ENCODE data around the gene DYNLL1. TPM values are rescaled to one million over a fixed set of nuclear protein-coding genes. Genes with fewer than 3 reads are reported as not detected.

Gene DYNLL1
- total and polyA plus RNA-seq, 2 of the 13 experiments (the other 11 are each of a cell fraction or from before 2014, with no cell fraction given) = 271 to 294 TPM

DNA sequence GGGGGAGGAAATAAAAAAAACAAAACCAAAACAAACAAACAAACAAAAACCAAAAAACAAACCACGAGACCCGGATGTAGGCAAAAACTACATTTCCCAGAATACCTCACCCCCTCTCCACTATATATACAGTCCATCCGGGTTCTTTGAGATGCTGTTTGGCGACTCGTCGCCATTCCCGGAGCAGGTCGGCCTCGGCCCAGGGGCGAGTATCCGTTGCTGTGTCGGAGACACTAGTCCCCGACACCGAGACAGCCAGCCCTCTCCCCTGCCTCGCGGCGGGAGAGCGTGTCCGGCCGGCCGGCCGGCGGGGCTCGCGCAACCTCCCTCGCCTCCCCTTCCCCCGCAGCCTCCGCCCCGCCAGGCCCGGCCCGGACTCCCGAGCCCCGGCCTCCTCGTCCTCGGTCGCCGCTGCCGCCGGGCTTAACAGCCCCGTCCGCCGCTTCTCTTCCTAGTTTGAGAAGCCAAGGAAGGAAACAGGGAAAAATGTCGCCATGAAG, 38.3 kb downstream of the DYNLL1 start, which contains the start of gene RNF10 (continued):
- TF ChIP-seq, protein P1, sequence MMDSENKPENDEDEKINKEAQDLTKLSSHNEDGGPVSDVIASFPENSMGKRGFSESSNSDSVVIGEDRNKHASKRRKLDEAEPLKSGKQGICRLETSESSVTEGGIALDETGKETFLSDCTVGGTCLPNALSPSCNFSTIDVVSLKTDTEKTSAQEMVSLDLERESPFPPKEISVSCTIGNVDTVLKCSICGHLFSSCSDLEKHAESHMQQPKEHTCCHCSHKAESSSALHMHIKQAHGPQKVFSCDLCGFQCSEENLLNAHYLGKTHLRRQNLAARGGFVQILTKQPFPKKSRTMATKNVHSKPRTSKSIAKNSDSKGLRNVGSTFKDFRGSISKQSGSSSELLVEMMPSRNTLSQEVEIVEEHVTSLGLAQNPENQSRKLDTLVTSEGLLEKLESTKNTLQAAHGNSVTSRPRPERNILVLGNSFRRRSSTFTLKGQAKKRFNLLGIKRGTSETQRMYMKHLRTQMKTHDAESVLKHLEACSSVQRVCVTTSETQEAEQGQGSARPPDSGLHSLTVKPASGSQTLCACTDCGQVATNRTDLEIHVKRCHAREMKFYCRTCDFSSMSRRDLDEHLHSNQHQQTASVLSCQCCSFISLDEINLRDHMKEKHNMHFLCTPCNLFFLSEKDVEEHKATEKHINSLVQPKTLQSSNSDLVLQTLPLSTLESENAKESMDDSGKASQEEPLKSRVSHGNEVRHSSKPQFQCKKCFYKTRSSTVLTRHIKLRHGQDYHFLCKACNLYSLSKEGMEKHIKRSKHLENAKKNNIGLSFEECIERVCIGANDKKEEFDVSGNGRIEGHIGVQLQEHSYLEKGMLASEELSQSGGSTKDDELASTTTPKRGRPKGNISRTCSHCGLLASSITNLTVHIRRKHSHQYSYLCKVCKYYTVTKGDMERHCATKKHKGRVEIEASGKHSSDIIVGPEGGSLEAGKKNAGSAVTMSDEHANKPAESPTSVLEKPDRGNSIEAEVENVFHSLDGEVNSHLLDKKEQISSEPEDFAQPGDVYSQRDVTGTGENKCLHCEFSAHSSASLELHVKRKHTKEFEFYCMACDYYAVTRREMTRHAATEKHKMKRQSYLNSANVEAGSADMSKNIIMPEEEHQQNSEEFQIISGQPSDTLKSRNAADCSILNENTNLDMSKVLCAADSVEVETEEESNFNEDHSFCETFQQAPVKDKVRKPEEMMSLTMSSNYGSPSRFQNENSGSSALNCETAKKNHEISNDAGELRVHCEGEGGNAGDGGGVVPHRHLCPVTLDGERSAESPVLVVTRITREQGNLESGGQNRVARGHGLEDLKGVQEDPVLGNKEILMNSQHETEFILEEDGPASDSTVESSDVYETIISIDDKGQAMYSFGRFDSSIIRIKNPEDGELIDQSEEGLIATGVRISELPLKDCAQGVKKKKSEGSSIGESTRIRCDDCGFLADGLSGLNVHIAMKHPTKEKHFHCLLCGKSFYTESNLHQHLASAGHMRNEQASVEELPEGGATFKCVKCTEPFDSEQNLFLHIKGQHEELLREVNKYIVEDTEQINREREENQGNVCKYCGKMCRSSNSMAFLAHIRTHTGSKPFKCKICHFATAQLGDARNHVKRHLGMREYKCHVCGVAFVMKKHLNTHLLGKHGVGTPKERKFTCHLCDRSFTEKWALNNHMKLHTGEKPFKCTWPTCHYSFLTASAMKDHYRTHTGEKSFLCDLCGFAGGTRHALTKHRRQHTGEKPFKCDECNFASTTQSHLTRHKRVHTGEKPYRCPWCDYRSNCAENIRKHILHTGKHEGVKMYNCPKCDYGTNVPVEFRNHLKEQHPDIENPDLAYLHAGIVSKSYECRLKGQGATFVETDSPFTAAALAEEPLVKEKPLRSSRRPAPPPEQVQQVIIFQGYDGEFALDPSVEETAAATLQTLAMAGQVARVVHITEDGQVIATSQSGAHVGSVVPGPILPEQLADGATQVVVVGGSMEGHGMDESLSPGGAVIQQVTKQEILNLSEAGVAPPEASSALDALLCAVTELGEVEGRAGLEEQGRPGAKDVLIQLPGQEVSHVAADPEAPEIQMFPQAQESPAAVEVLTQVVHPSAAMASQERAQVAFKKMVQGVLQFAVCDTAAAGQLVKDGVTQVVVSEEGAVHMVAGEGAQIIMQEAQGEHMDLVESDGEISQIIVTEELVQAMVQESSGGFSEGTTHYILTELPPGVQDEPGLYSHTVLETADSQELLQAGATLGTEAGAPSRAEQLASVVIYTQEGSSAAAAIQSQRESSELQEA (CRISPR knock-in tag; IDR thresholded peaks at IDR 0.05; ENCODE audit: not compliant biosample characterization) = no peak
- TF ChIP-seq MAFG (CRISPR knock-in tag; IDR thresholded peaks at IDR 0.05) (no peak), CENPT (CRISPR knock-in tag; IDR thresholded peaks at IDR 0.05; ENCODE audit: low read depth) (no peak), SP1 (IDR thresholded peaks at IDR 0.05) (no peak), SP1 (CRISPR knock-in tag; IDR thresholded peaks at IDR 0.05) (no peak), ZNF468 (CRISPR knock-in tag; IDR thresholded peaks at IDR 0.05) (no peak), NR1H2 (CRISPR knock-in tag; IDR thresholded peaks at IDR 0.05; ENCODE audit: borderline replicate concordance, low read depth) (no peak), XRCC5 (optimal IDR thresholded peaks at IDR 0.05; ENCODE audit: low read length) (no peak), JUND (CRISPR knock-in tag; IDR thresholded peaks at IDR 0.05) (no peak)
- TF ChIP-seq, protein P2, sequence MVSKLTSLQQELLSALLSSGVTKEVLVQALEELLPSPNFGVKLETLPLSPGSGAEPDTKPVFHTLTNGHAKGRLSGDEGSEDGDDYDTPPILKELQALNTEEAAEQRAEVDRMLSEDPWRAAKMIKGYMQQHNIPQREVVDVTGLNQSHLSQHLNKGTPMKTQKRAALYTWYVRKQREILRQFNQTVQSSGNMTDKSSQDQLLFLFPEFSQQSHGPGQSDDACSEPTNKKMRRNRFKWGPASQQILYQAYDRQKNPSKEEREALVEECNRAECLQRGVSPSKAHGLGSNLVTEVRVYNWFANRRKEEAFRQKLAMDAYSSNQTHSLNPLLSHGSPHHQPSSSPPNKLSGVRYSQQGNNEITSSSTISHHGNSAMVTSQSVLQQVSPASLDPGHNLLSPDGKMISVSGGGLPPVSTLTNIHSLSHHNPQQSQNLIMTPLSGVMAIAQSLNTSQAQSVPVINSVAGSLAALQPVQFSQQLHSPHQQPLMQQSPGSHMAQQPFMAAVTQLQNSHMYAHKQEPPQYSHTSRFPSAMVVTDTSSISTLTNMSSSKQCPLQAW (CRISPR knock-in tag; IDR thresholded peaks at IDR 0.05) = no peak
- TF ChIP-seq, protein P3, sequence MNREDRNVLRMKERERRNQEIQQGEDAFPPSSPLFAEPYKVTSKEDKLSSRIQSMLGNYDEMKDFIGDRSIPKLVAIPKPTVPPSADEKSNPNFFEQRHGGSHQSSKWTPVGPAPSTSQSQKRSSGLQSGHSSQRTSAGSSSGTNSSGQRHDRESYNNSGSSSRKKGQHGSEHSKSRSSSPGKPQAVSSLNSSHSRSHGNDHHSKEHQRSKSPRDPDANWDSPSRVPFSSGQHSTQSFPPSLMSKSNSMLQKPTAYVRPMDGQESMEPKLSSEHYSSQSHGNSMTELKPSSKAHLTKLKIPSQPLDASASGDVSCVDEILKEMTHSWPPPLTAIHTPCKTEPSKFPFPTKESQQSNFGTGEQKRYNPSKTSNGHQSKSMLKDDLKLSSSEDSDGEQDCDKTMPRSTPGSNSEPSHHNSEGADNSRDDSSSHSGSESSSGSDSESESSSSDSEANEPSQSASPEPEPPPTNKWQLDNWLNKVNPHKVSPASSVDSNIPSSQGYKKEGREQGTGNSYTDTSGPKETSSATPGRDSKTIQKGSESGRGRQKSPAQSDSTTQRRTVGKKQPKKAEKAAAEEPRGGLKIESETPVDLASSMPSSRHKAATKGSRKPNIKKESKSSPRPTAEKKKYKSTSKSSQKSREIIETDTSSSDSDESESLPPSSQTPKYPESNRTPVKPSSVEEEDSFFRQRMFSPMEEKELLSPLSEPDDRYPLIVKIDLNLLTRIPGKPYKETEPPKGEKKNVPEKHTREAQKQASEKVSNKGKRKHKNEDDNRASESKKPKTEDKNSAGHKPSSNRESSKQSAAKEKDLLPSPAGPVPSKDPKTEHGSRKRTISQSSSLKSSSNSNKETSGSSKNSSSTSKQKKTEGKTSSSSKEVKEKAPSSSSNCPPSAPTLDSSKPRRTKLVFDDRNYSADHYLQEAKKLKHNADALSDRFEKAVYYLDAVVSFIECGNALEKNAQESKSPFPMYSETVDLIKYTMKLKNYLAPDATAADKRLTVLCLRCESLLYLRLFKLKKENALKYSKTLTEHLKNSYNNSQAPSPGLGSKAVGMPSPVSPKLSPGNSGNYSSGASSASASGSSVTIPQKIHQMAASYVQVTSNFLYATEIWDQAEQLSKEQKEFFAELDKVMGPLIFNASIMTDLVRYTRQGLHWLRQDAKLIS (CRISPR knock-in tag; IDR thresholded peaks at IDR 0.05) = no peak
- TF ChIP-seq, protein P4, sequence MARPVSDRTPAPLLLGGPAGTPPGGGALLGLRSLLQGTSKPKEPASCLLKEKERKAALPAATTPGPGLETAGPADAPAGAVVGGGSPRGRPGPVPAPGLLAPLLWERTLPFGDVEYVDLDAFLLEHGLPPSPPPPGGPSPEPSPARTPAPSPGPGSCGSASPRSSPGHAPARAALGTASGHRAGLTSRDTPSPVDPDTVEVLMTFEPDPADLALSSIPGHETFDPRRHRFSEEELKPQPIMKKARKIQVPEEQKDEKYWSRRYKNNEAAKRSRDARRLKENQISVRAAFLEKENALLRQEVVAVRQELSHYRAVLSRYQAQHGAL (CRISPR knock-in tag; IDR thresholded peaks at IDR 0.05; ENCODE audit: not compliant biosample characterization) = peak; percentile 59
